ENCODE measurements around the gene BCAM. TPM values are rescaled to one million over a fixed set of nuclear protein-coding genes. Genes with fewer than 3 reads are reported as not detected.

Gene BCAM
- total RNA-seq, 1 experiment from 2014 or later, result 73.0 TPM

DNA sequence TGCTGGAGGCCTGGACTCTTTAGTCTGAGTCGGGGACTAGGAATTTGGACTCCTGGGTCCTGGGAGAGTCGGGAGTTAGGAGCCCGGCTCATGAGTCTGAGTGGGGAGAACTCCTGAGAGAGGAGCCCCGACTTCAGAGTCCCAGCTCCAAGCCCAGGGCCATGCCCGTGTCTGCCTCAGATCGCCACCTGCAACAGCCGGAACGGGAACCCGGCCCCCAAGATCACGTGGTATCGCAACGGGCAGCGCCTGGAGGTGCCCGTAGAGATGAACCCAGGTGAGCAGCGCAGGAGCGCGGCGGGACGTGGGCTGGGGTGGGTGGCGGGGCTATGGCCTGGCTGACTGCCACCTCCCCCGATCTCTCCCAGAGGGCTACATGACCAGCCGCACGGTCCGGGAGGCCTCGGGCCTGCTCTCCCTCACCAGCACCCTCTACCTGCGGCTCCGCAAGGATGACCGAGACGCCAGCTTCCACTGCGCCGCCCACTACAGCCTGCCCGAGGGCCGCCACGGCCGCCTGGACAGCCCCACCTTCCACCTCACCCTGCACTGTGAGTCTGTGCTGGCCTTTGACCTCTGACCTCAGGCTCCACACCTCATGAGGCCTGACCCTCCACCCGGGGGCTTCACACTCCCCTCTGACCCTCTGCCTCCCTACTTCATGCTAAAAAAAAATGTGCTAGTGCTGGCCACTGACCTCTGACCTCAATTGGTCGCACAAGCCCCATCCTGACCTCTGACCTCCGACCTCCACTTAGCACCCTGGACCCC is 4.4 kb downstream of the BCAM start:
- no peak overlapping the region; a peak in 1 of 5 replicates for H3K4me3 Mint-ChIP-seq
- H2BK12ac ChIP-seq (ENCODE audit: insufficient read length, low read depth, low read length), result no peak overlapping the region
- no peaks in the 10 kb centered on the region for H3K4me1 ChIP-seq (ENCODE audit: insufficient read depth, low read length)
- H2AK5ac ChIP-seq (ENCODE audit: insufficient read length, low read length), result no peak overlapping the region
- H2BK20ac ChIP-seq (ENCODE audit: low read depth, low read length, poor library complexity, severe bottlenecking), result no peak overlapping the region
- no peaks in the 10 kb centered on the region for H3K79me1 ChIP-seq (ENCODE audit: insufficient read depth, low read depth, low read length, poor library complexity, severe bottlenecking)
- H3K14ac ChIP-seq (ENCODE audit: insufficient read depth, low read length), result no peak overlapping the region
- no peak overlapping the region for H2BK5ac ChIP-seq (ENCODE audit: insufficient read length, low read length)
- TF ChIP-seq, protein P1, sequence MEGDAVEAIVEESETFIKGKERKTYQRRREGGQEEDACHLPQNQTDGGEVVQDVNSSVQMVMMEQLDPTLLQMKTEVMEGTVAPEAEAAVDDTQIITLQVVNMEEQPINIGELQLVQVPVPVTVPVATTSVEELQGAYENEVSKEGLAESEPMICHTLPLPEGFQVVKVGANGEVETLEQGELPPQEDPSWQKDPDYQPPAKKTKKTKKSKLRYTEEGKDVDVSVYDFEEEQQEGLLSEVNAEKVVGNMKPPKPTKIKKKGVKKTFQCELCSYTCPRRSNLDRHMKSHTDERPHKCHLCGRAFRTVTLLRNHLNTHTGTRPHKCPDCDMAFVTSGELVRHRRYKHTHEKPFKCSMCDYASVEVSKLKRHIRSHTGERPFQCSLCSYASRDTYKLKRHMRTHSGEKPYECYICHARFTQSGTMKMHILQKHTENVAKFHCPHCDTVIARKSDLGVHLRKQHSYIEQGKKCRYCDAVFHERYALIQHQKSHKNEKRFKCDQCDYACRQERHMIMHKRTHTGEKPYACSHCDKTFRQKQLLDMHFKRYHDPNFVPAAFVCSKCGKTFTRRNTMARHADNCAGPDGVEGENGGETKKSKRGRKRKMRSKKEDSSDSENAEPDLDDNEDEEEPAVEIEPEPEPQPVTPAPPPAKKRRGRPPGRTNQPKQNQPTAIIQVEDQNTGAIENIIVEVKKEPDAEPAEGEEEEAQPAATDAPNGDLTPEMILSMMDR (conservative IDR thresholded peaks at IDR 0.05), result peak; percentile 41; the same call in 2 of the 3 replicates
- no peaks in the 10 kb centered on the region for H3K9me3 ChIP-seq (ENCODE audit: control insufficient read depth, low read depth, low read length)
- no CpG with 5 or more reads among the region's 38 CpGs for WGBS (ENCODE audit: extremely low coverage, insufficient read length, low lambda C conversion rate)
- no peak overlapping the region for H2BK120ac ChIP-seq (ENCODE audit: low read depth, low read length, poor library complexity, severe bottlenecking)
- peaks cover 11% of the 10 kb centered on the region for H3K23me2 ChIP-seq (ENCODE audit: insufficient read length, low read depth, low read length, poor library complexity, severe bottlenecking)
- H3K9me3 Mint-ChIP-seq, result no peaks in the 10 kb centered on the region
- no peaks in the 10 kb centered on the region; the same call in 1 of the 2 replicates for H3K27me3 ChIP-seq (ENCODE audit: insufficient read depth, low read length)
- H4K20me1 ChIP-seq (ENCODE audit: control insufficient read depth, insufficient read depth, insufficient read length), result no peaks in the 10 kb centered on the region
- no peaks in the 10 kb centered on the region for H3K79me2 ChIP-seq (ENCODE audit: insufficient read depth, low read length)
- H3K4me1 Mint-ChIP-seq, result peaks cover 21 to 28% of the 10 kb centered on the region in 2 experiments
- H4K5ac ChIP-seq (ENCODE audit: insufficient read length, low read depth, low read length), result no peak overlapping the region
- no peak overlapping the region for H3K23ac ChIP-seq (ENCODE audit: insufficient read length, low read depth, low read length)
- H3K27me3 Mint-ChIP-seq (ENCODE audit: low read depth), result peaks cover 15% of the 10 kb centered on the region
- H3K18ac ChIP-seq (ENCODE audit: insufficient read length, low read depth, low read length), result no peak overlapping the region
- DNase-seq, result peak; percentile 70
- no peak overlapping the region for H2BK15ac ChIP-seq (ENCODE audit: low read depth, low read length)
- H3T11ph ChIP-seq (ENCODE audit: low read length), result no peak overlapping the region
- H3K4me2 ChIP-seq (ENCODE audit: insufficient read depth, insufficient read length, low read length), result no peak overlapping the region
- H3K36me3 Mint-ChIP-seq (ENCODE audit: insufficient read depth in 1 of 3, low read depth in 3 of 3), result peaks cover 19 to 47% (median 41%) of the 10 kb centered on the region in 3 experiments
- no peak overlapping the region for H2AFZ ChIP-seq (ENCODE audit: low read length)
- H3K9ac ChIP-seq (ENCODE audit: extremely low read depth, insufficient read length, low read length), result no peak overlapping the region
- H4K91ac ChIP-seq (ENCODE audit: insufficient read length, low read depth, low read length), result no peak overlapping the region
- H3K27ac ChIP-seq (ENCODE audit: insufficient read length, low read depth, low read length), result no peak overlapping the region
- H3K4ac ChIP-seq (ENCODE audit: low read depth, low read length), result no peak overlapping the region
- peak overlapping the region in 1 of 3 experiments; percentile 47; a peak in 1 of 7 replicates for H3K27ac Mint-ChIP-seq
- no peak overlapping the region for H3K56ac ChIP-seq (ENCODE audit: insufficient read length, low read depth, low read length)
- no peak overlapping the region for H4K8ac ChIP-seq (replicated peaks; ENCODE audit: insufficient read length, low read depth, low read length)

Data from H9 (cell line).